ENCODE measurements around the gene PREP.
A peak's percentile ranks its signal among the peaks of the same experiment; 100 is the strongest.

DNA sequence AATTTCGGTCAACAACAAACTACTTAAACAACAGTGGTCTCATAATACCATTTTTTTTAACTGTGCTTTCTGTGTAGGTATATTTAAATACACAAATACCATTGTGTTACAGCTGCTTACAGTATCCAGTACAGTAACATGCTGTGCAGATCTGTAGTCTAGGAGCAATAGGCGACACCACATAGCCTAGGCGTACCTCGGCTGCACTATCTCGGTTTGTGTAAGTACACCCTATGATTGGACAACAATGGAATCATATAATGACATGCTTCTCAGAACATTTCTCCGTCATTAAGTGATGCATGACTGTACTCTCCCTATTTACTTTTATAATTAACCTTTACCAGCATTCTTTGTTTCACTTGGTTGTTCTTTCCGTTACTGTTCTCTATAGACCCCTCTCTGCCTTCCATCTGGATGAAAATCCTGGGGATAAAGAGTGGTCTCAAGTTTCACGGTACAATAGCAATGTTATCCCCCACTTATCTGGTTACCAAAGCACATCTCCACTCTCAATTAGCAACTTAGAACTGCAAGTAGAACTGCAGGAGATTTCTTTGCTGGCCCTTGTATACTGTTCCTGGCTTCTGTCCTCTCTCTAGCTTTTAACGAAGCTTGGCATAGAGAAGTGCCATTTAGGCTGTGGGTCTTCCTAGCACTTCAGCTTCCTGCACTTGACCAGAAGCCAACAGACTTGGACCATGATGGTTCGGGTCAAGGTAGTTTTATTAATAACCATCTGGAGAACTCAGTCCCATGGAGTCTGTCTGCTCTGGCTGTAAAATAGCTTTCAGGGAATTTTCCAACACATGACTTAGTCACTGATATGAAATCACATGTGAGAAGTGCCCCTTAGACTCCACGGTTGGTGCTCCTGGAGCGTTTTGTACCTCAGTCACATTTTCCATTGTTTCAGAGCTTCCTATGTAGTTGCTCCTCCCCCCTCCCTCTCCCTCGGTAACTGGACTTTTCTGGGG, 142.7 kb downstream of the PREP start:
- TF ChIP-seq POLR2A (IDR thresholded peaks at IDR 0.05), result no peak
- no peak for TF ChIP-seq EP300 (IDR thresholded peaks at IDR 0.05)
- TF ChIP-seq POLR2AphosphoS5 (IDR thresholded peaks at IDR 0.05), result peak in 2 of 3 donors; percentile 14 to 36
